Activated T-cell treated with anti-CD3 and anti-CD28 coated beads, Interleukin-2, amount 50 U/mL, for 24 hours (primary cell): Measurements from ENCODE around the gene NPHP4.

Experiments used
- DNase-seq: peaks from one replicate; pipeline ENCODE4 v3.0.0-alpha.2; 2020
- H3K27ac Mint-ChIP-seq: 2 replicates; pipeline ENCODE4 v1.8.0; 2020; ENCODE audit warnings: mild to moderate bottlenecking, mixed read lengths
- H3K27me3 Mint-ChIP-seq: 2 replicates; pipeline ENCODE4 v1.8.0; 2020; ENCODE audit warnings: mixed read lengths
- H3K36me3 Mint-ChIP-seq: 2 replicates; pipeline ENCODE4 v1.8.0; 2020; ENCODE audit warnings: low read depth, mixed read lengths
- H3K4me1 Mint-ChIP-seq: 2 replicates; pipeline ENCODE4 v1.8.0; 2020; ENCODE audit warnings: low read depth, mixed read lengths
- H3K4me3 Mint-ChIP-seq: 2 replicates; pipeline ENCODE4 v1.8.0; 2020; ENCODE audit warnings: mild to moderate bottlenecking, moderate library complexity, mixed read lengths
- H3K9me3 Mint-ChIP-seq: 2 replicates; pipeline ENCODE4 v1.8.0; 2020; ENCODE audit warnings: mixed read lengths

NPHP4 gene

GRCh38 chr1:5950994-5951785 is 41.0 kb downstream of the NPHP4 start:
- Mint-ChIP-seq H3K4me3 (no peak overlapping the region), H3K27ac (no peak overlapping the region), H3K27me3 (no peaks in the 10 kb centered on the region), H3K9me3 (no peaks in the 10 kb centered on the region), H3K36me3 (peaks cover 50% of the 10 kb centered on the region), H3K4me1 (peaks cover 17% of the 10 kb centered on the region)
- DNase-seq, result peak; percentile 5

GRCh38 chr1:5950201-5950895 is 41.9 kb downstream of the NPHP4 start:
- Mint-ChIP-seq H3K9me3 (no peaks in the 10 kb centered on the region), H3K27ac (no peak overlapping the region)

GRCh38 chr1:5949761-5950100 is 42.5 kb downstream of the NPHP4 start:
- Mint-ChIP-seq H3K4me1 (peaks cover 5% of the 10 kb centered on the region), H3K27ac (no peak overlapping the region), H3K27me3 (no peaks in the 10 kb centered on the region), H3K36me3 (peaks cover 47% of the 10 kb centered on the region), H3K9me3 (no peaks in the 10 kb centered on the region), H3K4me3 (no peak overlapping the region)
- peak; percentile 8 for DNase-seq

More at GRCh38 chr1:5950201-5950895, 41.9 kb downstream of the NPHP4 start:
- Mint-ChIP-seq H3K4me3 (no peak overlapping the region), H3K4me1 (peaks cover 11% of the 10 kb centered on the region), H3K27me3 (no peaks in the 10 kb centered on the region), H3K36me3 (peaks cover 52% of the 10 kb centered on the region)
- DNase-seq, result peak; percentile 6

GRCh38 chr1:5949085-5949760 is 43.0 kb downstream of the NPHP4 start:
- no peaks in the 10 kb centered on the region for H3K27me3 Mint-ChIP-seq
- DNase-seq, result peak; percentile 11
- peaks cover 42% of the 10 kb centered on the region for H3K36me3 Mint-ChIP-seq
- no peaks in the 10 kb centered on the region for H3K4me1 Mint-ChIP-seq
- no peak overlapping the region for H3K4me3 Mint-ChIP-seq
- no peaks in the 10 kb centered on the region for H3K9me3 Mint-ChIP-seq
- no peak overlapping the region for H3K27ac Mint-ChIP-seq

- H3K4me3 Mint-ChIP-seq, result no peak overlapping the region
- no peak overlapping the region for H3K27ac Mint-ChIP-seq
- H3K9me3 Mint-ChIP-seq, result no peaks in the 10 kb centered on the region
- peaks cover 39% of the 10 kb centered on the region for H3K36me3 Mint-ChIP-seq
- no peaks in the 10 kb centered on the region for H3K4me1 Mint-ChIP-seq
- no peaks in the 10 kb centered on the region for H3K27me3 Mint-ChIP-seq
- DNase-seq, result no peak
These were observed 43.6 kb downstream of the NPHP4 start for GRCh38 chr1:5948681-5949005.

- peak; percentile 8 for DNase-seq
- no peaks in the 10 kb centered on the region for H3K27me3 Mint-ChIP-seq
- peaks cover 37% of the 10 kb centered on the region for H3K36me3 Mint-ChIP-seq
- no peak overlapping the region for H3K4me3 Mint-ChIP-seq
- no peak overlapping the region for H3K27ac Mint-ChIP-seq
- no peaks in the 10 kb centered on the region for H3K9me3 Mint-ChIP-seq
- no peaks in the 10 kb centered on the region for H3K4me1 Mint-ChIP-seq
These were observed 44.1 kb downstream of the NPHP4 start for GRCh38 chr1:5947978-5948680.

- Mint-ChIP-seq H3K27ac (no peak overlapping the region), H3K36me3 (peaks cover 35% of the 10 kb centered on the region), H3K27me3 (no peaks in the 10 kb centered on the region), H3K9me3 (no peaks in the 10 kb centered on the region), H3K4me1 (no peaks in the 10 kb centered on the region), H3K4me3 (no peak overlapping the region)
- DNase-seq, result peak; percentile 18
These were observed 45.0 kb downstream of the NPHP4 start for GRCh38 chr1:5947071-5947821.

- H3K36me3 Mint-ChIP-seq, result peaks cover 23% of the 10 kb centered on the region
- H3K27ac Mint-ChIP-seq, result no peak overlapping the region
- no peak overlapping the region for H3K4me3 Mint-ChIP-seq
- no peaks in the 10 kb centered on the region for H3K4me1 Mint-ChIP-seq
- no peaks in the 10 kb centered on the region for H3K9me3 Mint-ChIP-seq
- no peaks in the 10 kb centered on the region for H3K27me3 Mint-ChIP-seq
- DNase-seq, result no peak
These were observed 46.8 kb downstream of the NPHP4 start for GRCh38 chr1:5945445-5945844.

GRCh38 chr1:5944843-5945167 is 47.4 kb downstream of the NPHP4 start:
- no peaks in the 10 kb centered on the region for H3K9me3 Mint-ChIP-seq
- peaks cover 22% of the 10 kb centered on the region for H3K36me3 Mint-ChIP-seq
- DNase-seq, result peak; percentile 7

GRCh38 chr1:5944154-5944842 is 47.9 kb downstream of the NPHP4 start:
- H3K27ac Mint-ChIP-seq, result no peak overlapping the region
- H3K36me3 Mint-ChIP-seq, result peaks cover 22% of the 10 kb centered on the region
- no peaks in the 10 kb centered on the region for H3K9me3 Mint-ChIP-seq
- H3K27me3 Mint-ChIP-seq, result no peaks in the 10 kb centered on the region
- no peak for DNase-seq
- H3K4me1 Mint-ChIP-seq, result no peaks in the 10 kb centered on the region
- no peak overlapping the region for H3K4me3 Mint-ChIP-seq

More at GRCh38 chr1:5944843-5945167, 47.4 kb downstream of the NPHP4 start:
- Mint-ChIP-seq H3K4me1 (no peaks in the 10 kb centered on the region), H3K4me3 (no peak overlapping the region), H3K27ac (no peak overlapping the region), H3K27me3 (no peaks in the 10 kb centered on the region)

- Mint-ChIP-seq H3K36me3 (peaks cover 22% of the 10 kb centered on the region), H3K4me3 (no peak overlapping the region), H3K4me1 (no peaks in the 10 kb centered on the region), H3K27me3 (no peaks in the 10 kb centered on the region), H3K9me3 (no peaks in the 10 kb centered on the region), H3K27ac (no peak overlapping the region)
- DNase-seq, result no peak
These were observed 48.7 kb downstream of the NPHP4 start for GRCh38 chr1:5943343-5944124.

GRCh38 chr1:5941671-5942070 is 50.6 kb downstream of the NPHP4 start:
- H3K27me3 Mint-ChIP-seq, result no peaks in the 10 kb centered on the region
- no peaks in the 10 kb centered on the region for H3K4me1 Mint-ChIP-seq
- H3K9me3 Mint-ChIP-seq, result no peaks in the 10 kb centered on the region
- H3K4me3 Mint-ChIP-seq, result no peak overlapping the region
- H3K36me3 Mint-ChIP-seq, result peaks cover 22% of the 10 kb centered on the region
- H3K27ac Mint-ChIP-seq, result no peak overlapping the region
- DNase-seq, result no peak

- no peak for DNase-seq
- Mint-ChIP-seq H3K27ac (no peak overlapping the region), H3K27me3 (no peaks in the 10 kb centered on the region), H3K4me1 (no peaks in the 10 kb centered on the region), H3K9me3 (no peaks in the 10 kb centered on the region), H3K36me3 (peaks cover 15% of the 10 kb centered on the region), H3K4me3 (no peak overlapping the region)
These were observed 51.4 kb downstream of the NPHP4 start for GRCh38 chr1:5940723-5941407.
